Stimulated activated CD8-positive, alpha-beta memory T cell treated with anti-CD3 and anti-CD28 coated beads, Interleukin-12 subunit alpha, Interleukin-12 subunit beta, amount 100 ng/mL, for 24 hours (primary cell): ENCODE measurements around the gene TDRKH.

Source experiments
- DNase-seq: peaks from one replicate; pipeline ENCODE4 v3.0.0-alpha.2; 2020; ENCODE audit errors: extremely low read depth

The TDRKH gene

GRCh38 chr1:151790071-151790939 is at the start of gene TDRKH:
TSS of gene TDRKH (minus strand) at chr1:151790500. CDS start at chr1:151783022, 7,478 bp downstream.
- peak; percentile 98 for DNase-seq

GRCh38 chr1:151839457-151840403 is 49.4 kb upstream of the TDRKH start, which contains the start of gene C2CD4D:
TSS of gene C2CD4D (minus strand) at chr1:151839820. CDS start at chr1:151838989, 831 bp downstream.
- no peak for DNase-seq

- DNase-seq: no peak
These were observed 48.7 kb upstream of the TDRKH start for GRCh38 chr1:151839082-151839412.

- DNase-seq: no peak
These were observed 48.2 kb upstream of the TDRKH start for GRCh38 chr1:151838222-151839081.

GRCh38 chr1:151837884-151838221 is 47.6 kb upstream of the TDRKH start:
- no peak for DNase-seq

- DNase-seq: no peak
These were observed 46.9 kb upstream of the TDRKH start for GRCh38 chr1:151837197-151837596.

- DNase-seq: no peak
These were observed 45.3 kb upstream of the TDRKH start for GRCh38 chr1:151835596-151835995.

GRCh38 chr1:151834239-151834638 is 43.9 kb upstream of the TDRKH start:
- no peak for DNase-seq

GRCh38 chr1:151833172-151833900 is 43.0 kb upstream of the TDRKH start:
- DNase-seq: no peak

GRCh38 chr1:151832318-151832980 is 42.1 kb upstream of the TDRKH start:
- no peak for DNase-seq

- no peak for DNase-seq
These were observed 41.3 kb upstream of the TDRKH start, which contains the start of gene RORC for GRCh38 chr1:151831605-151832004. TSS of gene RORC (minus strand) at chr1:151831802. CDS start at chr1:151831764, 38 bp downstream.

- no peak for DNase-seq
These were observed 40.9 kb upstream of the TDRKH start for GRCh38 chr1:151831256-151831591.

- no peak for DNase-seq
These were observed 39.8 kb upstream of the TDRKH start for GRCh38 chr1:151830055-151830454.

GRCh38 chr1:151829352-151830046 is 39.2 kb upstream of the TDRKH start:
- DNase-seq: no peak

- no peak for DNase-seq
These were observed 38.6 kb upstream of the TDRKH start for GRCh38 chr1:151828921-151829320.

GRCh38 chr1:151827853-151828252 is 37.6 kb upstream of the TDRKH start:
- no peak for DNase-seq

GRCh38 chr1:151825751-151826660 is 35.7 kb upstream of the TDRKH start:
- no peak for DNase-seq

- no peak for DNase-seq
These were observed 34.9 kb upstream of the TDRKH start for GRCh38 chr1:151825204-151825603.

- DNase-seq: no peak
These were observed 32.9 kb upstream of the TDRKH start for GRCh38 chr1:151823175-151823574.
